ENCODE results near the gene KLK1. TPM values are rescaled to one million over a fixed set of nuclear protein-coding genes. Genes with fewer than 3 reads are reported as not detected.

The KLK1 gene
- total RNA-seq, 4 donors from 2014 or later: 0.78 to 1.8 (median 1.5) TPM; not detected in 1

GRCh38 chr19:50837300-50837699, 13.7 kb upstream of the KLK1 start:
- H3K36me3 ChIP-seq: no peaks in the 10 kb centered on the region
- H3K27ac ChIP-seq: no peak overlapping the region
- DNase-seq (ENCODE audit: low spot score in 2 of 2): no peak
- no peak for TF ChIP-seq POLR2A (IDR thresholded peaks at IDR 0.05)
- TF ChIP-seq EP300 (IDR thresholded peaks at IDR 0.05): no peak
- no peak overlapping the region for H3K4me3 ChIP-seq
- H3K9me3 ChIP-seq: peaks cover 0 to 21% (median 0%) of the 10 kb centered on the region in 4 donors
- H3K27me3 ChIP-seq: peaks cover 2 to 48% of the 10 kb centered on the region in 2 donors
- WGBS, 2 donors: 78% methylated on average over 10 of the region's 10 CpGs
- peaks cover 0 to 14% (median 3%) of the 10 kb centered on the region in 4 donors for H3K4me1 ChIP-seq

GRCh38 chr19:50836543-50837195, 13.1 kb upstream of the KLK1 start:
- TF ChIP-seq EP300 (IDR thresholded peaks at IDR 0.05) (no peak), CTCF (IDR thresholded peaks at IDR 0.05) (no peak), POLR2A (IDR thresholded peaks at IDR 0.05) (no peak)
- Histone ChIP-seq H3K9me3 (peaks cover 0 to 16% (median 0%) of the 10 kb centered on the region in 4 donors), H3K27ac (no peak overlapping the region), H3K4me3 (no peak overlapping the region), H3K4me1 (peaks cover 0 to 14% (median 3%) of the 10 kb centered on the region in 4 donors), H3K36me3 (no peaks in the 10 kb centered on the region), H3K27me3 (peaks cover 2 to 48% of the 10 kb centered on the region in 2 donors)
- no peak for DNase-seq (ENCODE audit: low spot score in 2 of 2)
- 31 to 42% methylated on average over 19 of the region's 19 CpGs for WGBS, 2 donors

- H3K27ac ChIP-seq: no peak overlapping the region
These were observed 12.4 kb upstream of the KLK1 start for GRCh38 chr19:50835785-50836542.

GRCh38 chr19:50835103-50835784, 11.7 kb upstream of the KLK1 start:
- Histone ChIP-seq H3K4me1 (peaks cover 0 to 14% (median 3%) of the 10 kb centered on the region in 4 donors), H3K4me3 (peak overlapping the region in 3 of 4 donors; percentile 17 to 52 (median 52)), H3K27ac (no peak overlapping the region), H3K27me3 (peaks cover 2 to 48% of the 10 kb centered on the region in 2 donors), H3K9me3 (peaks cover 0 to 1% (median 0%) of the 10 kb centered on the region in 4 donors), H3K36me3 (no peaks in the 10 kb centered on the region)
- DNase-seq (ENCODE audit: low spot score in 2 of 2): no peak
- WGBS, 2 donors: 33 to 36% methylated on average over 13 of the region's 13 CpGs
- TF ChIP-seq POLR2A (IDR thresholded peaks at IDR 0.05): no peak
- TF ChIP-seq EP300 (IDR thresholded peaks at IDR 0.05): no peak
- TF ChIP-seq CTCF (IDR thresholded peaks at IDR 0.05): no peak

More at GRCh38 chr19:50835785-50836542, 12.4 kb upstream of the KLK1 start:
- TF ChIP-seq EP300 (IDR thresholded peaks at IDR 0.05) (no peak), CTCF (IDR thresholded peaks at IDR 0.05) (no peak), POLR2A (IDR thresholded peaks at IDR 0.05) (no peak)
- H3K9me3 ChIP-seq: peaks cover 0 to 8% (median 0%) of the 10 kb centered on the region in 4 donors
- H3K27me3 ChIP-seq: peaks cover 2 to 48% of the 10 kb centered on the region in 2 donors
- peaks cover 0 to 14% (median 3%) of the 10 kb centered on the region in 4 donors for H3K4me1 ChIP-seq
- no peaks in the 10 kb centered on the region for H3K36me3 ChIP-seq
- 3 to 4% methylated on average over 45 to 49 of the region's 67 CpGs for WGBS, 2 donors
- peak; percentile 26 to 54 for DNase-seq (ENCODE audit: low spot score in 2 of 2)
- H3K4me3 ChIP-seq: peak overlapping the region in 3 of 4 donors; percentile 17 to 52 (median 52)

GRCh38 chr19:50833802-50834167, 10.2 kb upstream of the KLK1 start:
- H3K27me3 ChIP-seq: peaks cover 2 to 41% of the 10 kb centered on the region in 2 donors
- 94% methylated on average over 6 of the region's 6 CpGs for WGBS, 2 donors
- no peaks in the 10 kb centered on the region for H3K9me3 ChIP-seq
- H3K27ac ChIP-seq: no peak overlapping the region
- H3K4me3 ChIP-seq: no peak overlapping the region
- peaks cover 0 to 14% (median 3%) of the 10 kb centered on the region in 4 donors for H3K4me1 ChIP-seq
- DNase-seq (ENCODE audit: low spot score in 2 of 2): no peak
- TF ChIP-seq EP300 (IDR thresholded peaks at IDR 0.05): no peak
- no peak for TF ChIP-seq POLR2A (IDR thresholded peaks at IDR 0.05)
- TF ChIP-seq CTCF (IDR thresholded peaks at IDR 0.05): no peak
- no peaks in the 10 kb centered on the region for H3K36me3 ChIP-seq

Data from tibial nerve (tissue), 4 donors.